SK-N-SH (cell line): ENCODE data around the gene TRUB2. TPM values are rescaled to one million over a fixed set of nuclear protein-coding genes. Genes with fewer than 3 reads are reported as not detected.

Source experiments
- CTCF ChIA-PET: fragments of 300-600, 350-600 bp; formaldehyde crosslinking; extraction: SDS; loops from one replicate; lab custom pipeline; 2021; lab: Yijun Ruan, JAX
- POLR2A ChIA-PET: fragments of 350-600 bp; sonication (Branson Sonifier 250); formaldehyde crosslinking; extraction: SDS; loops from one replicate; lab custom pipeline; 2020; ENCODE audit warnings: antibody characterized with exemption, inconsistent platforms; lab: Yijun Ruan, JAX
- DNase-seq: peaks from one replicate; pipeline ENCODE4 v3.0.0; 2012
- H2AFZ ChIP-seq: fragments of 200-600 bp; sonication (generic); 2 replicates; pipeline ENCODE4 v1.8.1; 2016; ENCODE audit warnings: antibody characterized with exemption, mild to moderate bottlenecking, low read depth
- H3F3A ChIP-seq: fragments of 200-600 bp; sonication (generic); replicated peaks from 2 replicates; pipeline ENCODE3; 2016; ENCODE audit warnings: antibody characterized with exemption, mild to moderate bottlenecking; ENCODE audit not compliant: insufficient read depth
- H3K27ac ChIP-seq, 2 experiments: fragments of 200-500 bp in 1 of 2; fragments of 200-600 bp in 1 of 2; sonication (Bioruptor generic) in 1 of 2; sonication (generic), shearing (Covaris generic) in 1 of 2; 2 replicates each; pipeline versions ENCODE4 v1.5.1 to v1.6.1; 2014 to 2016; ENCODE audit warnings: low read depth in 2 of 2, inconsistent platforms in 1 of 2, low read length in 1 of 2, mild to moderate bottlenecking in 1 of 2, mixed read lengths in 1 of 2
- H3K27me3 ChIP-seq: fragments of 200-600 bp; sonication (generic), shearing (Covaris generic); 2 replicates; pipeline ENCODE4 v1.6.1; 2016; ENCODE audit warnings: mixed run types; ENCODE audit not compliant: insufficient read depth
- H3K36me3 ChIP-seq, 2 experiments: fragments of 200-500 bp in 1 of 2; fragments of 200-600 bp in 1 of 2; sonication (Bioruptor generic) in 1 of 2; sonication (generic) in 1 of 2; replicated peaks in 1 of 2; 2 replicates each; pipeline versions ENCODE3 to v1.5.1; 2014 to 2016; ENCODE audit warnings: low read length in 1 of 2, mild to moderate bottlenecking in 1 of 2; ENCODE audit not compliant: insufficient read depth in 2 of 2, control insufficient read depth in 1 of 2
- H3K4me1 ChIP-seq, 2 experiments: fragments of 200-500 bp in 1 of 2; fragments of 200-600 bp in 1 of 2; sonication (Bioruptor generic) in 1 of 2; sonication (generic), shearing (Covaris generic) in 1 of 2; 2 replicates each; pipeline versions ENCODE4 v1.5.1 to v1.6.1; 2014 to 2016; ENCODE audit warnings: low read depth in 1 of 2, low read length in 1 of 2, mixed run types in 1 of 2; ENCODE audit not compliant: insufficient read depth in 2 of 2, control insufficient read depth in 1 of 2
- H3K4me2 ChIP-seq: fragments of 200-600 bp; sonication (generic), shearing (Covaris generic); 2 replicates; pipeline ENCODE4 v1.6.1; 2017; ENCODE audit warnings: mixed run types
- H3K4me3 ChIP-seq, 2 experiments: fragments of 200-500 bp in 1 of 2; fragments of 200-600 bp in 1 of 2; sonication (Bioruptor generic) in 1 of 2; sonication (generic), shearing (Covaris generic) in 1 of 2; 2 replicates each; pipeline versions ENCODE4 v1.5.1 to v1.8.1; 2014 to 2016; ENCODE audit warnings: low read depth in 2 of 2, inconsistent platforms in 1 of 2, low read length in 1 of 2, mild to moderate bottlenecking in 1 of 2, mixed read lengths in 1 of 2, moderate library complexity in 1 of 2
- H3K79me2 ChIP-seq: fragments of 200-600 bp; sonication (generic); 2 replicates; pipeline ENCODE4 v1.8.1; 2017; ENCODE audit warnings: mild to moderate bottlenecking; ENCODE audit not compliant: insufficient read depth
- H3K9ac ChIP-seq: fragments of 200-600 bp; sonication (generic); 2 replicates; pipeline ENCODE4 v1.6.1; 2017; ENCODE audit warnings: mixed run types
- H3K9me2 ChIP-seq: fragments of 200-600 bp; sonication (generic); 2 replicates; pipeline ENCODE4 v1.6.1; 2017; ENCODE audit warnings: mixed run types
- H3K9me3 ChIP-seq: fragments of 200-600 bp; sonication (generic); 2 replicates; pipeline ENCODE4 v1.6.1; 2017; ENCODE audit warnings: mixed run types, mild to moderate bottlenecking, moderate library complexity
- H4K20me1 ChIP-seq: fragments of 200-600 bp; sonication (generic); 2 replicates; pipeline ENCODE4 v1.6.1; 2017; ENCODE audit warnings: mild to moderate bottlenecking, mixed run types; ENCODE audit not compliant: insufficient read depth
- EP300 ChIP-seq, 2 experiments: IDR thresholded peaks; 2 replicates each; pipeline versions ENCODE4 v1.4.0 to v1.6.1; 2012; ENCODE audit warnings: borderline replicate concordance in 1 of 2, low read depth in 1 of 2, low read length in 1 of 2
- EZH2phosphoT487 ChIP-seq: fragments of 200-600 bp; sonication (generic); IDR thresholded peaks from 2 replicates; pipeline ENCODE4 v1.6.1; 2017; ENCODE audit warnings: low read depth, mixed run types, mild to moderate bottlenecking, antibody characterized with exemption, moderate library complexity, borderline replicate concordance
- FOSL2 ChIP-seq: IDR thresholded peaks from 2 replicates; pipeline ENCODE4 v1.4.0; 2012; ENCODE audit warnings: low read depth, mild to moderate bottlenecking, moderate library complexity, borderline replicate concordance
- FOXJ3 ChIP-seq: sonication (generic); formaldehyde crosslinking; IDR thresholded peaks from 2 replicates; pipeline ENCODE4 v1.5.1; 2020; ENCODE audit warnings: mild to moderate bottlenecking, missing genetic modification reagents
- FOXM1 ChIP-seq: IDR thresholded peaks from 2 replicates; pipeline ENCODE4 v1.4.0; 2012; ENCODE audit warnings: low read depth, mild to moderate bottlenecking
- GABPA ChIP-seq: IDR thresholded peaks from 2 replicates; pipeline ENCODE4 v1.4.0; 2012; ENCODE audit warnings: low read depth, mild to moderate bottlenecking
- GATA2 ChIP-seq: sonication (generic); formaldehyde crosslinking; IDR thresholded peaks from 2 replicates; pipeline ENCODE4 v1.5.0; 2020; ENCODE audit warnings: mild to moderate bottlenecking, missing genetic modification reagents
- IRF3 ChIP-seq: fragments of 150-350 bp; IDR thresholded peaks from 2 replicates; pipeline ENCODE4 v1.6.1; 2016; ENCODE audit warnings: mild to moderate bottlenecking, low read depth, low read length
- JUND ChIP-seq: IDR thresholded peaks from 2 replicates; pipeline ENCODE4 v1.4.0; 2012
- MXI1 ChIP-seq: IDR thresholded peaks from 2 replicates; pipeline ENCODE4 v1.6.1; 2012; ENCODE audit warnings: mild to moderate bottlenecking, low read depth, low read length, improper control_type of control experiment
- NRF1 ChIP-seq: IDR thresholded peaks from 2 replicates; pipeline ENCODE4 v1.6.1; 2012; ENCODE audit warnings: low read depth, mild to moderate bottlenecking, low read length
- PBX3 ChIP-seq: IDR thresholded peaks from 2 replicates; pipeline ENCODE4; 2012
- POLR2AphosphoS5 ChIP-seq: IDR thresholded peaks from 2 replicates; pipeline ENCODE4 v1.6.1; 2012; ENCODE audit warnings: low read depth, low read length
- RAD21 ChIP-seq: IDR thresholded peaks from 2 replicates; pipeline ENCODE4 v1.6.1; 2012; ENCODE audit warnings: mild to moderate bottlenecking, low read length
- SIN3A ChIP-seq: IDR thresholded peaks from 2 replicates; pipeline ENCODE4 v1.6.1; 2012; ENCODE audit warnings: low read depth, mild to moderate bottlenecking, low read length, moderate library complexity, borderline replicate concordance
- SMC3 ChIP-seq: IDR thresholded peaks from 2 replicates; pipeline ENCODE4 v1.6.1; 2012; ENCODE audit warnings: low read depth, low read length, improper control_type of control experiment
- TEAD4 ChIP-seq: IDR thresholded peaks from 2 replicates; pipeline ENCODE4 v1.4.0; 2012; ENCODE audit warnings: mild to moderate bottlenecking, borderline replicate concordance; ENCODE audit not compliant: insufficient read depth
- USF2 ChIP-seq: fragments of 150-350 bp; IDR thresholded peaks from 2 replicates; pipeline ENCODE4 v1.6.1; 2017; ENCODE audit warnings: antibody characterized with exemption, low read length, low read depth, borderline replicate concordance
- WGBS: methylation state at CpG from one replicate; pipeline ENCODE4 v1.1.6; 2017; ENCODE audit warnings: low lambda C conversion rate; 5-methylcytosine and 5-hydroxymethylcytosine counted together
- polyA plus RNA-seq, 3 experiments: library from polyadenylated mRNA; depleted of rRNA; stranded (reverse); fragments of >200 nt; gene quantifications; 2 replicates each; pipeline ENCODE4 v1.2.3, GENCODE V29; 2012

TRUB2 gene
- polyA plus RNA-seq, 1 of the 3 experiments (the other 2 are of a cell fraction): 18.8 TPM

- TF ChIP-seq MXI1 (no peak), EP300 (IDR thresholded peaks at IDR 0.05; ENCODE audit: borderline replicate concordance in 1 of 2, low read depth in 1 of 2, low read length in 1 of 2) (no peak), JUND (no peak), PBX3 (no peak), GABPA (no peak), FOXM1 (no peak), SIN3A (no peak), SMC3 (no peak), FOXJ3 (CRISPR knock-in tag) (no peak), NRF1 (no peak), IRF3 (no peak)
- TF ChIP-seq, all 33 proteins: peak for 0
- H3K9ac ChIP-seq: no peak overlapping the region
- H3K27ac ChIP-seq: no peak overlapping the region
- H3K27me3 ChIP-seq: no peaks in the 10 kb centered on the region
- no peak overlapping the region for H2AFZ ChIP-seq
- H3K4me1 ChIP-seq: peaks cover 0 to 4% of the 10 kb centered on the region in 2 experiments; a peak in 1 of 4 replicates
- 95% methylated on average over 8 of the region's 11 CpGs for WGBS
- H3K79me2 ChIP-seq: no peaks in the 10 kb centered on the region
- no peaks in the 10 kb centered on the region for H3K9me2 ChIP-seq
- H3K4me2 ChIP-seq: no peak overlapping the region
- H3K36me3 ChIP-seq: peaks cover 32 to 58% of the 10 kb centered on the region in 2 experiments
- peaks cover 25% of the 10 kb centered on the region for H3F3A ChIP-seq
- H4K20me1 ChIP-seq: no peaks in the 10 kb centered on the region
- POLR2A ChIA-PET: no interaction called here
- no peak for DNase-seq
- H3K4me3 ChIP-seq: no peak overlapping the region
- no peaks in the 10 kb centered on the region for H3K9me3 ChIP-seq
- CTCF ChIA-PET: interaction anchor here (0.9 to 1.7 kb wide), 2 partner anchors 10 to 38 kb away, joined by 3 to 5 read pairs; no protein-coding TSS in a partner anchor
Observed at GRCh38 chr9:128257907-128258306, 64.3 kb downstream of the TRUB2 start.

- H3K27me3 ChIP-seq: no peaks in the 10 kb centered on the region
- H4K20me1 ChIP-seq: no peaks in the 10 kb centered on the region
- peaks cover 29 to 54% of the 10 kb centered on the region in 2 experiments for H3K36me3 ChIP-seq
- H2AFZ ChIP-seq: no peak overlapping the region
- H3K9ac ChIP-seq: no peak overlapping the region
- peaks cover 0 to 4% of the 10 kb centered on the region in 2 experiments; a peak in 1 of 4 replicates for H3K4me1 ChIP-seq
- DNase-seq: no peak
- CTCF ChIA-PET: interaction anchor here (0.9 to 1.7 kb wide), 2 partner anchors 11 to 39 kb away, joined by 3 to 5 read pairs; no protein-coding TSS in a partner anchor
- H3K4me3 ChIP-seq: no peak overlapping the region
- peaks cover 25% of the 10 kb centered on the region for H3F3A ChIP-seq
- no peaks in the 10 kb centered on the region for H3K79me2 ChIP-seq
- POLR2A ChIA-PET: no interaction called here
- WGBS: 92% methylated on average over 14 of the region's 23 CpGs
- TF ChIP-seq IRF3: no peak
- TF ChIP-seq FOSL2: no peak
- no peak for TF ChIP-seq FOXJ3 (CRISPR knock-in tag)
- no peak for TF ChIP-seq FOXM1
- no peak for TF ChIP-seq TEAD4
- TF ChIP-seq GATA2: no peak
- no peak for TF ChIP-seq SMC3
- TF ChIP-seq EZH2phosphoT487: no peak
- no peak for TF ChIP-seq RAD21
- TF ChIP-seq JUND: no peak
- TF ChIP-seq USF2: no peak
- TF ChIP-seq POLR2AphosphoS5: no peak
- no peaks in the 10 kb centered on the region for H3K9me2 ChIP-seq
- no peaks in the 10 kb centered on the region for H3K9me3 ChIP-seq
- no peak overlapping the region for H3K27ac ChIP-seq
- H3K4me2 ChIP-seq: no peak overlapping the region
Observed at GRCh38 chr9:128257086-128257825, 65.0 kb downstream of the TRUB2 start.
